Upper lobe of left lung (tissue), 4 donors: Measurements from ENCODE around the gene CRYGC.

ENCODE experiments used
- CTCF ChIP-seq, 6 experiments: fragments of 450-650 bp in 4 of 6; fragments of 200-600 bp in 2 of 6; sonication (generic) in 2 of 6; IDR thresholded peaks; one replicate each; pipeline ENCODE4 v1.5.1; 2016 to 2019; ENCODE audit warnings: antibody characterized with exemption in 6 of 6
- EP300 ChIP-seq, 4 donors: sonication (generic); formaldehyde crosslinking; IDR thresholded peaks; one replicate each; pipeline ENCODE4 v1.5.1; 2017; ENCODE audit warnings: antibody characterized with exemption in 4 of 4, control low read depth in 2 of 4
- POLR2A ChIP-seq, 4 donors: fragments of 450-650 bp; IDR thresholded peaks; one replicate each; pipeline ENCODE4 v1.5.1; 2016 to 2017; ENCODE audit warnings: antibody characterized with exemption in 4 of 4, mild to moderate bottlenecking in 2 of 4
- POLR2AphosphoS5 ChIP-seq, 2 donors: sonication (generic); formaldehyde crosslinking; IDR thresholded peaks; one replicate each; pipeline ENCODE4 v1.5.1; 2017; ENCODE audit warnings: antibody characterized with exemption in 2 of 2

- TF ChIP-seq CTCF (IDR thresholded peaks at IDR 0.05) (no peak), POLR2A (IDR thresholded peaks at IDR 0.05) (no peak), POLR2AphosphoS5 (IDR thresholded peaks at IDR 0.05) (no peak), EP300 (IDR thresholded peaks at IDR 0.05) (no peak)
These were observed 1.5 kb downstream of the CRYGC start for GRCh38 chr2:208128136-208128535.
